HG02938 (cell line): ENCODE measurements around the gene SLC25A15.

ENCODE experiments used
- ATAC-seq: cut with Tn5 transposase; IDR thresholded peaks from one replicate; pipeline ENCODE4 v1.9.1; 2021; ENCODE audit warnings: mild to moderate bottlenecking, moderate library complexity; ENCODE audit not compliant: unreplicated experiment

Gene SLC25A15

GRCh38 chr13:40789275-40790153 lies at the start of gene SLC25A15:
Gene SLC25A15, plus strand, starts transcription at chr13:40789611. Its CDS starts 3,616 bp downstream, at chr13:40793227.
- ATAC-seq: peak; percentile 44

DNA sequence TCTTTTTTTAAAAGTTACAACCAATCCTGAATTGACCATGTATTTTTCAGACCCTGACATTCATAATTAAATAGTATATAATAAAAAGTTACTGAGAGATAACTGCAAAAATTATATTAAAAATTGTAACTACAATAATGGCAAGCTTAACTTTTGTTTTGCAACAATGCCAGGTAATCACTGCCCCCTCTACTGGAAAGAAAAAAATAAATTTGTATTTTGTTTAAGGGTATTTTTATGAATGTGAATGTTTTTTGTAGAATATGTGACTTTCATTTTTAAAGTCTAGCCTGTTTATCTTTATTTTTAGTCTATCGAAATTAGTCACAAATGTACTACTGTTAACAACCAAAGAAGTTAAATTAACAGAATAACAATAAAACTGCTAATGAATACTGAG lies 40.1 kb upstream of the SLC25A15 start:
- ATAC-seq: no peak

DNA sequence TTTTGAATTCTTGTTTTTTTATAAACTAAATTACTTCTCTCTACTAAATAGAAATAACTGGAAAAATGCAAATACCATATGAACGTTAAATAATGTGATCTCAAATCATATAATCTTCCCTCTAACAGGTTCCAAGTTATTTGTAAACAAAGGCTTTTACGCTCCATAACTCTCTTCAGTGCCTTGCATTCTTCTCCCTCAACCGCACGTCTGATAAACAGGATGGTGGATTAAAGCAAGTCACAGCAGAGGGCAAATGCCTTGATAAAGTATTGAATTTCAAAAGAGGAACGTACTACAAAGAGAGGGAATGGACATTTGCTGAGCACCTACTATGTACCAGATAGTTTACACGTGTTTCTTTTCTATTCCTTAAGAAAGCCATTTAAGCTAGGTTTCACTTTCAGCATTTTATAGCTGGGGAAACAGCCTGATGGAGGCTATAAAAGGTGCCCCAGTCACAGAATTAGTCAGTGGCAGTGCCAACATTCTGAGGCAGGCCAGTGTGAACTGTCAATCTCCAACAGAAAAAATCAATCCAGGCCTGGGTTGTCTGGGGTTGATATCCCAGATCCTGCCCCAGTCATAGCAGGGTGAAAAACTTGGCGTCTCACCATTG lies 34.2 kb upstream of the SLC25A15 start:
- ATAC-seq: no peak

GRCh38 chr13:40756042-40756441 lies 33.4 kb upstream of the SLC25A15 start:
- no peak for ATAC-seq

DNA sequence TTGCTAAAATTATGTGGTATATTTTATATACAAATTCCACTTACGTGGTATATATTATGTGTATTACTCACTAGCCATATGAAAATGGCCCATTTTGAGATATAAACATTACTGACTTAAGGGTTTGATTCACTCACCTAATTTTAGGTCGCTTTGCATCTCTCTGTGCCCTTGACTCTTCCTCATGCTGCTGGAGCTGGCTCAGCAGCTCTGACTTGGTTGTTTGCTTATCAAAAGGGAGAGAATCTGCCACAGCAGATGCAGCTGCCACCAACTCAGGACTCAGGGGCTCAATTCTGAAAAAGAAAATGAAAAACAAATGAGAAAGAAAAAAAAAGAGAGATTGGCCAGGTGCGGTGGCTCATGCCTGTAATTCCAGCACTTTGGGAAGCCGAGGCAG lies 30.6 kb upstream of the SLC25A15 start:
- ATAC-seq: no peak

- no peak for ATAC-seq
These were observed 26.6 kb upstream of the SLC25A15 start for GRCh38 chr13:40762849-40763248.

GRCh38 chr13:40764587-40765403 lies 24.6 kb upstream of the SLC25A15 start:
- no peak for ATAC-seq

GRCh38 chr13:40765602-40766001 lies 23.8 kb upstream of the SLC25A15 start:
- ATAC-seq: no peak

DNA sequence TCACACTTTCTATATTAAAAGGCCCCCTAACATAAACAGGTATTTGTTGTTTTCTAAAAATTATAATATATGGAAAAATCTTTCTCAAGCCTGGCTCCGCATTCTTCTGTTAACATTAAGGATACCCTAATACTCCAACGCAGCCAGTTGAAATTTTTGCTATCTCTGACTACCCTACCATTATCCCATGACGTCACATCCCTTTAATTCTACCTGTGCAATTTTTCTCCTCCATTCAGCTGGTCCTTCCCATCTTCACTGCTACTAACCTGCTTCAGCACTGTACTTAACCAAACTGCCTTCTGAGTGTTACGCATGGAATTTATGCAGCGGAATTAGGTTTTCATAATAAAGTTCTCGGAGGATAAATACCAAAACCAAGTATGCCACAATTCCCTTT lies 19.4 kb upstream of the SLC25A15 start:
- ATAC-seq: no peak

- ATAC-seq: no peak
These were observed 18.8 kb upstream of the SLC25A15 start for GRCh38 chr13:40770609-40770933.

GRCh38 chr13:40770934-40771618 lies 18.3 kb upstream of the SLC25A15 start, which contains the start of gene MRPS31:
Gene MRPS31, minus strand, starts transcription at chr13:40771190. Its CDS starts 54 bp downstream, at chr13:40771136.
- ATAC-seq: peak; percentile 95

- ATAC-seq: no peak
These were observed 16.5 kb upstream of the SLC25A15 start for GRCh38 chr13:40772765-40773473.

- no peak for ATAC-seq
These were observed 14.7 kb upstream of the SLC25A15 start for GRCh38 chr13:40774672-40775071.

GRCh38 chr13:40776232-40776631 lies 13.2 kb upstream of the SLC25A15 start:
- ATAC-seq: no peak

DNA sequence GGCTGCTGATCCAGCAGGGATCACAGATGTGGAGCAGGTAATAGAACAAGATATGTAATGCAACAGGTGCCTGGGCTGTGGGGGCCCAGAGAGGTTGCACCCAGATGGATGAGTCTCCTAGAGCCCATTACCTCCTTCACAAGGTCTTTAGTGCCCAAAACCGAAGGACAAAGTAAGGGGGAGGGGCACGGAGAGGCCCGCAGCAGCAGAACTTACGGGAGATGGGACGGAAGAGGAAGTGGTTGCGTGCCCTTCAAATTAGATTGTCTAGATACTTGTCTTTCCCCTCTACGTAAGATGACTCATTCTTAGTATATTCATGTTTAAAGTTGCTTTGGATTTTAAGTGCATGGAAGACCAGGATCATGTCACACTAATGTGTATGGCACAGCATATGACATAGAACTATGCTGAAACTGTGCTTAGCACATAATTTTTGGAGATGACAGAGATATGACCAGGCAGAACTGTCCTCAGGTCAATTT lies 12.7 kb upstream of the SLC25A15 start:
- peak; percentile 35 for ATAC-seq

DNA sequence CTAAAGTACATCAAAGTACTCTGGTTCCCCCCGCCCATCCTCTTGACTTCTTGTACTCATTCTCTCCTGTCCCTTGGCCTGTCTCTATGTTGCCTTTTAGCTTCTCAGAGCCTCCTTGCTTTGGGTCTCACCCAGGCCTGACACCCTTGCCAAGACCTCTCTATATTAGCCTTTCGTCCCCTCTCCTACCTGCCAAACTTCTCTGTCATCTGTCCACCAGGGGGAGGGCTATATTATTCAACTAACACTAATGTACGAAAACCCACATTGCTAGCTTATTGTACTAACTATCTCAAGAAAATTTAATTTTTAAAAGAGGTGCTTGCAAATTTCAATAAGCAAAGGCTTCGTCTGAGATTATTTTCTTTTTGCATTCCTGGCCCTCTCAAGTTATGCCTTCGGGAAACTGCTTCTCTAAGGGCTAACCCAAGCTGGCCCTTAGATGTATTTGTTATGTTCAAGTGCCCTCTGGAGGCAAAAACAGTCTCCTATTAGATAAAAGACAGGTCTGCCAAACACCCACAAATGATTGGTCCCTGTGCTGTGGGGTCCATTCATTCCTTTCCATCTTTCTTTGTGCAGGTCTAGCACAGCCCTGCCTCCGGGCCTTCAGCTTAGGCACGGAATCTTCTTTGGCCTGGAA lies 12.1 kb upstream of the SLC25A15 start:
- peak; percentile 88 for ATAC-seq

GRCh38 chr13:40777809-40778175 lies 11.6 kb upstream of the SLC25A15 start:
- ATAC-seq: peak; percentile 14

GRCh38 chr13:40779049-40779448 lies 10.4 kb upstream of the SLC25A15 start:
- no peak for ATAC-seq

DNA sequence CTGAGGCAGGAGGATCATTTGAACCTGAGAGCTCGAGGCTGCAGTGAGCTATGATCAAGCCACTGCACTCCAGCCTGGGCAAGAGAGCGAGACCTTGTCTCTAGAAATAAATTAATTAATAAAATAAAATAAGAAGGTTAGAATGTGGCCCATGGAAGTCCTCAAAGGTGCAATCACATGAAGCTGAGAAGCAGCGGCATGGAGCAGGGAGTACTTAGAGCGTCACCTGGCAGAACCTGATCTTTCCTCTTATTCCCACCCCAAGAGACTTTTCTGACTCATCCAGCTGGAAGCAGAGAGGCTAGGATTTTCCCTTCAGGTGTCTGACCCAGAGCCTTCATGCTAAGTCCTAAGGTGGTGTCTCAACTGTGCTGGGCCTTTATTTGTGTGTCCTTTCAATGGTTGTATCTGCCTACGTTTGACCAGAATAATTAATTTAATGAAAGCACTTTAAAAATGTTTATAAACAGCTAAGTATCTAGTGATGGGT lies 9.6 kb upstream of the SLC25A15 start:
- ATAC-seq: no peak
